ENCODE results near the gene UBXN11. TPM values are rescaled to one million over a fixed set of nuclear protein-coding genes. Genes with fewer than 3 reads are reported as not detected.

Gene UBXN11
- total RNA-seq, 4 donors from 2014 or later, result 7.1 to 13.3 (median 10.1) TPM

DNA sequence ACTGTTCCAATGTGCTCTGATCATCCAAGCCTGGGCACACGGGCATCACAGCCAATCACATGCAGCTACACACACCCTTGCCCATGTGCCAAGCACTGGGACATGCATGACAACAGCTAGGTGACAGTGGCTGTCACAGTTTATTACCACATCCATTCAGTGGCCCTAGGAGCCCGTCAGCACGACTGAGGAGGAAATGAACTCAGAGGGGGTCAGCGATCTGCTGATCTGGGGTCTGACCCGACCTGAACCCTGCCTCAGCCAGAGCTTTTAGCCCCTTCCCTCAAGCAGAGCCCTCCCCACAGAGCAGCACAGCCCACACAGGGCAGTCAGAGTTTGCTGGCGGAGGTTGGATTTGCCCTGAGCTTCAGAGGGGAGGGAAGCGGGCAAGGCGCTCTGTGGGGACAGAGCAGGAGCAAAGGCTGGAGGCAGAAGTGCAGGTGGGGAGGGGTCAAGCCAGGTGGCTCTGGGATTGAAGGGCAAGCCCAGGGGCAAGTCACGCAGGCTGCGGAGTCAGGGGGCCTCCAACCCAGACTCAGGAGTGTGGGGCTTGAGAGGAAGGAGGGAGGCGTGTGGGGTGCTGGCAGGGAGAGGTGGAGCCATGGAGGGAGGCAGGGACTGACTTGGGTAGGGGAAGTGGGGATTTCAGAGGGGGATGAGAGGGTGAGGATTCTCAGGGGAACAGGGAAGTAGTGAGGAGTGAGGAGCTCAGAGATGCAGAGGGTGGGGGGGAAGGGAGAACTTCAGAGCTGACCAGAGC, 16.1 kb downstream of the UBXN11 start:
- no peaks in the 10 kb centered on the region for H3K27me3 ChIP-seq
- H3K4me3 ChIP-seq, result no peak overlapping the region
- 72% methylated on average over 11 of the region's 11 CpGs for WGBS
- intact Hi-C loops (cut with DNase I), result no loop called here
- no peak for TF ChIP-seq EP300 (IDR thresholded peaks at IDR 0.05)
- H3K27ac ChIP-seq (replicated peaks in 1 of 4), result peak overlapping the region; percentile 49 to 62 (median 55)
- no peak for DNase-seq (ENCODE audit: extremely low spot score)
- peaks cover 0 to 7% (median 0%) of the 10 kb centered on the region in 4 donors for H3K36me3 ChIP-seq
- H3K9me3 ChIP-seq, result no peaks in the 10 kb centered on the region
- H3K4me1 ChIP-seq, result peaks cover 17 to 58% (median 52%) of the 10 kb centered on the region in 4 donors

DNA sequence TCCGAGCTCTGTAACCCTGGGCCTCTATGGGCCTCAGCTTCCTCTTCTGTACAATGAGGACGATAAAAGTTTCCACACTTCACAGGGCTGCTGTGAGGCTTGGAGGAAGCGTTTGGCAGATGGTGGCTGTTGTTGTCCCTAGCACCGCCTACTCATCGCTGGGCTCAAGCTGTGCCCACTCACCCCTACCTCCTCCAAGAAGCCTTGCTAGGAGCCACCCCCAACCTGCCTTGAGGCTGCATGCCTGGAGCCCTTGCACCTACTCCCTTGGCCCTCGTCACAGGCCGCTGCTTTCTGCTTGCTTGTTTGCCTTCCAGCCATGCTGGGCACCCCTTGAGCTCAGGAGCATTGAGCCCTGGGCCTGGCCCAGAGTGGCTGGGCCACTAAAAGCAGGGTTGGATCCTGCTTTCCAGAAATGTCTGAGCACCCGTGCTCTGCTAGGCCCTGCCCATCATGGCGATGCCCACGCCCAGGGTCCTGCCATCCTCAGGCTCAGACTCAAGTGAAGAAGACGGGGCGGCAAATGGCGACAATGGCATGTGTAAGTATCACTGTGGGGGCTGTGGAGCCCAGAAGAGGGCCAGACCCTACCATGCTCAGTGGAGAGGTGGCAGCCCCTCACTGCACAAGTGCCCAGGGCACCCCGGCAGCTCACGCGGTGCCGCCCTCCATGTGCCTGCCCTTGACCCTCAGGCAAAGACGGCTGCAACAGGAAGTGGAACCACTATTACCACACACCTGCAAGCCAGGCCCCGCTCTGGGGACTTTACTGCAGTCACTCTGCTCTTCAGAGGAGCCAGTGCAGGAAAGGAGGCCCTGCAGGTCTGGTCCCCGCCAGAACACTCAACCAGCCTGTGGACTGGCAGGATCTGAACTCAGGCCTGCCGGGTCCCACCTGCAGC, 17.0 kb downstream of the UBXN11 start:
- no peaks in the 10 kb centered on the region for H3K27me3 ChIP-seq
- H3K4me3 ChIP-seq, result no peak overlapping the region
- H3K27ac ChIP-seq (replicated peaks in 1 of 4), result peak overlapping the region; percentile 29 to 98 (median 47)
- peaks cover 26 to 67% (median 61%) of the 10 kb centered on the region in 4 donors for H3K4me1 ChIP-seq
- no peak for DNase-seq (ENCODE audit: extremely low spot score)
- TF ChIP-seq POLR2AphosphoS5 (IDR thresholded peaks at IDR 0.05) (no peak), POLR2A (IDR thresholded peaks at IDR 0.05; ENCODE audit: low read depth) (no peak), EP300 (IDR thresholded peaks at IDR 0.05) (no peak)
- TF ChIP-seq, protein P1, sequence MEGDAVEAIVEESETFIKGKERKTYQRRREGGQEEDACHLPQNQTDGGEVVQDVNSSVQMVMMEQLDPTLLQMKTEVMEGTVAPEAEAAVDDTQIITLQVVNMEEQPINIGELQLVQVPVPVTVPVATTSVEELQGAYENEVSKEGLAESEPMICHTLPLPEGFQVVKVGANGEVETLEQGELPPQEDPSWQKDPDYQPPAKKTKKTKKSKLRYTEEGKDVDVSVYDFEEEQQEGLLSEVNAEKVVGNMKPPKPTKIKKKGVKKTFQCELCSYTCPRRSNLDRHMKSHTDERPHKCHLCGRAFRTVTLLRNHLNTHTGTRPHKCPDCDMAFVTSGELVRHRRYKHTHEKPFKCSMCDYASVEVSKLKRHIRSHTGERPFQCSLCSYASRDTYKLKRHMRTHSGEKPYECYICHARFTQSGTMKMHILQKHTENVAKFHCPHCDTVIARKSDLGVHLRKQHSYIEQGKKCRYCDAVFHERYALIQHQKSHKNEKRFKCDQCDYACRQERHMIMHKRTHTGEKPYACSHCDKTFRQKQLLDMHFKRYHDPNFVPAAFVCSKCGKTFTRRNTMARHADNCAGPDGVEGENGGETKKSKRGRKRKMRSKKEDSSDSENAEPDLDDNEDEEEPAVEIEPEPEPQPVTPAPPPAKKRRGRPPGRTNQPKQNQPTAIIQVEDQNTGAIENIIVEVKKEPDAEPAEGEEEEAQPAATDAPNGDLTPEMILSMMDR (IDR thresholded peaks at IDR 0.05), result no peak
- peaks cover 0 to 7% (median 0%) of the 10 kb centered on the region in 4 donors for H3K36me3 ChIP-seq
- 81% methylated on average over 16 of the region's 21 CpGs for WGBS
- intact Hi-C loops (cut with DNase I), result no loop called here
- H3K9me3 ChIP-seq, result no peaks in the 10 kb centered on the region

- Histone ChIP-seq H3K27ac (replicated peaks in 1 of 4) (peak overlapping the region; percentile 29 to 98 (median 42)), H3K36me3 (peaks cover 0 to 6% (median 0%) of the 10 kb centered on the region in 4 donors), H3K4me1 (peaks cover 32 to 76% (median 70%) of the 10 kb centered on the region in 4 donors), H3K9me3 (no peaks in the 10 kb centered on the region), H3K27me3 (no peaks in the 10 kb centered on the region), H3K4me3 (no peak overlapping the region)
- 40% methylated on average over 4 of the region's 5 CpGs for WGBS
- intact Hi-C loops (cut with DNase I), result no loop called here
- DNase-seq (ENCODE audit: extremely low spot score), result no peak
- TF ChIP-seq POLR2AphosphoS5 (IDR thresholded peaks at IDR 0.05) (no peak), POLR2A (IDR thresholded peaks at IDR 0.05; ENCODE audit: low read depth) (no peak), EP300 (IDR thresholded peaks at IDR 0.05) (no peak)
- TF ChIP-seq, protein P1 (IDR thresholded peaks at IDR 0.05), result no peak
Measured at GRCh38 chr1:26288311-26288941, 18.0 kb downstream of the UBXN11 start.

DNA sequence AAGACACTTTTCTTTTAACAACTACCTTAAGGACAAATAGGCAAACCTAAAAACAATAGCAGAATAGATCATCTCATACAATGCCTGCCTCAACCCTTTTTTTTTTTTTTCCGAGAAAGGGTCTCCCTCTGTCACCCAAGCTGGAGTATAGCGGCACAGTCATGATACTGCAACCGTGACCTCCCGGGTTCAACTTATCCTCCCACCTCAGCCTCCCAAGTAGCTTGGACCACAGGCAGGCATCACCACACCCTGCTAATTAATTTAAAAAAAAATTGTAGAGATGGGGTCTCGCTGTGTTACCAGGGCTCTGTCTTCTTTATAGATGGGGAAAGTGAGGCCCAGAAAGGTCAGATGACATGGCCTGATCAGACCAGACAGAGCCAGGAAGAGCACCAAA, 18.6 kb downstream of the UBXN11 start:
- 85% methylated on average over 5 of the region's 5 CpGs for WGBS
- intact Hi-C loops (cut with DNase I), result no loop called here
- H3K4me3 ChIP-seq, result no peak overlapping the region
- TF ChIP-seq POLR2A (IDR thresholded peaks at IDR 0.05; ENCODE audit: low read depth), result no peak
- no peak for TF ChIP-seq EP300 (IDR thresholded peaks at IDR 0.05)
- TF ChIP-seq, protein P1 (IDR thresholded peaks at IDR 0.05), result no peak
- no peak for TF ChIP-seq POLR2AphosphoS5 (IDR thresholded peaks at IDR 0.05)
- no peaks in the 10 kb centered on the region for H3K9me3 ChIP-seq
- H3K36me3 ChIP-seq, result peaks cover 0 to 6% (median 2%) of the 10 kb centered on the region in 4 donors
- DNase-seq (ENCODE audit: extremely low spot score), result no peak
- no peaks in the 10 kb centered on the region for H3K27me3 ChIP-seq
- peak overlapping the region; percentile 29 to 98 (median 48) for H3K27ac ChIP-seq (replicated peaks in 1 of 4)
- peaks cover 32 to 83% (median 71%) of the 10 kb centered on the region in 4 donors for H3K4me1 ChIP-seq

Data from esophagus muscularis mucosa (tissue), 4 donors.